HG02763 (cell line): ENCODE data around the gene TMC4.
"Not testable (repeated sequence)": the region's sequence is repeated elsewhere in the genome, so short reads cannot be mapped to it uniquely, and the experiment has no call there.

Experiments
- ATAC-seq: cut with Tn5 transposase; IDR thresholded peaks from one replicate; pipeline ENCODE4 v1.9.1; 2021; ENCODE audit warnings: mild to moderate bottlenecking, moderate library complexity; ENCODE audit not compliant: unreplicated experiment

Gene TMC4

DNA sequence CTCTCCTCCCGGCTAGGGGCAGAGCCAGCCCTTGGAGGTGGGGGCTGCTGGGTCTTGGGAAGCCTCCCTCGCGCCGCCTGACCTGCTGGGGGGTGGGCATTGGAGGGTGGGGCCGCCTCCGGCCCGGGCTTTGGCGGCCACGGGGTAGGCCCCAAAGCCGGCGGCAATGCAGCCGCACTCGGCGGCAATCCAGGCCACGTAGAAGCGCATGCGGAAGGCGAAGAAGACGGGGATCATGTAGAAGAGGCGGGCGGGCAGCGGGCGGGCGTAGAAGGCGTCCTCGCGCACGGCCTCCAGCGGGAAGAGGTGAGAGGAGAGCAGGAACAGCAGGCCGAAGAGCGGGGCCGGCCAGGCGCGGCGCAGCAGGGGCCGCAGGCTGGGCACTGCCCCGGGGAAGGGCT lies 7.7 kb upstream of the TMC4 start:
- no peak for ATAC-seq

DNA sequence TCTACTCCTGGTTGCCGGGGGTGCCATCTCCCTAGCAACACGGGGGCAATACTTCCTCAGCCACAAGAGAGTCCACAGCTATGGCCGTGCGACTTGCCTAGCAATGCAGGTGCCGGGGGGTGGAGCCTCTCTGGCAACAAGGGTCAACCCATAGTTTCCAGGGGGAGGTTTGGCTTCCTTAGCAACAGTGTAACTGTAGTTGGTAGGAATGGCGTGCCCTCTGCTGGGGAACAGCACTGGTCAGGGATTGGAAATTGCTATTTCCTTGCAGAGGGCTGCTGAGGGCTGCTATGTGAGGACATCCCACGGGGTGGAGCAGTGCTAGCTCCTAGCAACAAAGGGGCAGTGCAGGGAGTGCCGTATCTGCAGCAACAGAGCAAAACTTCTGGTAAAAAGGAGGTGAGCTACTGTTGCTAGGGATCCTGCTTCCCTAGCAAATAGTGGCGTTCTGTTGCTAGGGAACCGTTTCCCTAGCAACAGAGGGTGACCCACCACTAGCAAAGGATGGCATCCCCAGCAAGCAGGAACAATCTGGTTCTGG lies 7.0 kb upstream of the TMC4 start:
- ATAC-seq: no peak

DNA sequence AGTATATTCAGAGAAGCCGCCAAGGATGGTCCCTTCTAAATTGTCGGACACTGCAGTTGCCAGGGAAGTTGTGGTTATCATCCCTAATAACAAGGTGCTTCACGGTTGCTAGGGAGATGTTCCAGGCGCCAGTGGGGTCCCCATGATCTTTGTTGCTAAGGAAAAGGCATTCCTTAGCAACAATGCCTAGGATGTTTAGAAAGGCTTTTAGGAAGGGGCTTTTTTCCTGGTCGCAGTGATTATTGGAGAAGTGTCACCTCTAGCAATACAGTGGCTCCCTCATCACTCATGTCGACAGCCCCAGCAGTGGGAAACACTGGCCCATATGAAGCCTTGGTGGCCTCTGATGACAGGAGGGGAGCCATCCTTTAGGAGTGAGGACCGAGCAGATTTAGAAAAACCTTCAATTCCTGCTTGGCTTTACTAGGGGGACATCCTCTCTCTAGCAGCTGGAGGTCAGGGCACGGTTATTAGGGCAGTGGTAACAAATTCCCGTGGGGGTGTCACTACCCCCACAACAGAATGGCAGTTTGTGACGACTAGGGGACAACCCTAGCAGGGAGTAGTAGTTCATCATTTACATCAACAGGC lies 6.4 kb upstream of the TMC4 start:
- ATAC-seq: no peak

DNA sequence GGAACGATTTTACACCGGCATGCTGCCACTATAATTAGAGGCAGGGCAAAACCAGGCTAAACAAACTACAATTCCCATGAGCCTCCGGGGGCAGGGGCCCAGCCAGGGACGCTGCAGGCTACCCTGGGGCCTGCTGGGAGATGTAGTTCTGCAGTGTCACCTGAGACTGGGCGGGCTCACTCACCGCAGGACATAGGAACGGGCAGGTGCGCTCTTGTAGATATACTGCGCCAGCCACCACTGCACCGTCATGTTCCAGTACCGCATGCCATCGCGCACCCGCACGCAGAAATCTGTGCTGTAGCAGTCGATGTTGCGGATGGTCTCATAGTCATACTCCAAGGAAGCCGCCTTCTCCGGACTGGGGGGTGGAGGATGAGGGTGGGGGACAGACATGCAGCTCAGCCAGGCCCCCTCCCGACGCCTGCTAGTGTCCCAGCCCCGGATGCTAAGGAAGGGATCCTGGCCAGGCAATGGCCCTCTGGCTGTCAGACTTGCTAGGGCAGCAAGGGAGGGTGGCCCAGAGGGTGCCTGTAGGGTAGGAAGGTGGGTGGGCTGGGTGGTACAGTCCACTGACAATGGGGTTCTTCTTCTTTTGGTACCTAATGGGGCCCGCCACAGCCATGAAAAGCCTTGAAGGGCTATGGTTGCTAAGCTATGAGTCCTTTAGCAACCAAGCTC lies 5.8 kb upstream of the TMC4 start:
- ATAC-seq: no peak

DNA sequence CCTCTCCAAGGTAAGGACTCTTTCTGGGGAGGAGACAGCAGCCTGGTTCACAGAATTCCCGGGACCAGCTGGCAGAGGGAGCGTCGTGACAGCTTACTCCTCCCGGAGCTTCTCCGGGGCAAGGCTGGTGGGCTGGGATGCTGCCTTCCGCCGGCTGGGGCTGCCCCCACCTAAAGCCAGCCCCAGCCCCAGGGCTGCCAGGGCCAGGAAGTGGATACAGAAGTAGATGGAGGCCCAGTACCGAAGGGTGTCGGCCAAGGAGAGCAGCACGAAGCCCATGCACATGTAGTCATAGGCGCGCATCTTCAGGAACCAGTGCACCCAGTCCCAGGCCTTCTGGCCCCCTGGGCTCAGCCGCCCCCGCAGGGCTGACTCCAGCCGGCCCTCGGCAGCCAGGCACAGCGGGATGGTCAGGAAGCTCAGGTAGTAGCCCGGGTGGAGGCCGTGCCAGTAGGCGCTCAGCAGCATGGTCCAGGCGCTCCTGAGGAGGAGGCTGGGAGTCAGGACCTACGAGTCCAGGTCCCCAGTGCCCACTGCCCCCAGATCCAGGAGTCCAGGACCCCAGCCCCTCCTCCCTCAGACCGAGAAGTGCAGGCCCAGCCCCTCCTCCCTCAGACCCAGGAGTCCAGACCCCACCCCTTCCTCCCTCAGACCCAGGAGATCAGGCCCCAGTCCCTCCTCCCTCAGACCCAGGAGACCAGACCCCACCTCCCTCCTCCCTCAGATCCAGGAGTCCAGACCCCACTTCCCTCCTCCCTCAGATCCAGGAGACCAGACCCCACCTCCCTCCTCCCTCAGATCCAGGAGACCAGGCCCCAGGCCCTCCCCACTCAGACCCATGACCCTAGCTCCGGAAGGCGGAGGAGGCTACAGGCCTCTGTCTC lies 1.2 kb upstream of the TMC4 start:
- ATAC-seq: no peak

DNA sequence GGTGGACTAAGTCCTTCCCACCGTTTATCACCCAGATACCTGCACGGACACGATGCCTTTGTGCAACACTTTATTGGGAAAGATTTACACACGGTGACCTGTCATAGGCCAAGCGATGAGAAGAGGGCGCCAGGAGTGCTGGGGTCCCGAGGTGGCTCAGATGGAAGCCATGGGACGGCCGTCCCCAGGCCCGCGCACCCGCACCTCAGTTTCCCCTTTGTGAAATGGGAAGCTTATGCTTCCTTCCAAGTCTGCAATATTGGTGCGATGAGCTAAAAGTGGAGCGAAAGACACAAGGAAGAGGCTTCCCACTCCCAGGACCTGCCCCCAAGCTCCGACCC lies 369 bp upstream of the TMC4 start:
- ATAC-seq: no peak

DNA sequence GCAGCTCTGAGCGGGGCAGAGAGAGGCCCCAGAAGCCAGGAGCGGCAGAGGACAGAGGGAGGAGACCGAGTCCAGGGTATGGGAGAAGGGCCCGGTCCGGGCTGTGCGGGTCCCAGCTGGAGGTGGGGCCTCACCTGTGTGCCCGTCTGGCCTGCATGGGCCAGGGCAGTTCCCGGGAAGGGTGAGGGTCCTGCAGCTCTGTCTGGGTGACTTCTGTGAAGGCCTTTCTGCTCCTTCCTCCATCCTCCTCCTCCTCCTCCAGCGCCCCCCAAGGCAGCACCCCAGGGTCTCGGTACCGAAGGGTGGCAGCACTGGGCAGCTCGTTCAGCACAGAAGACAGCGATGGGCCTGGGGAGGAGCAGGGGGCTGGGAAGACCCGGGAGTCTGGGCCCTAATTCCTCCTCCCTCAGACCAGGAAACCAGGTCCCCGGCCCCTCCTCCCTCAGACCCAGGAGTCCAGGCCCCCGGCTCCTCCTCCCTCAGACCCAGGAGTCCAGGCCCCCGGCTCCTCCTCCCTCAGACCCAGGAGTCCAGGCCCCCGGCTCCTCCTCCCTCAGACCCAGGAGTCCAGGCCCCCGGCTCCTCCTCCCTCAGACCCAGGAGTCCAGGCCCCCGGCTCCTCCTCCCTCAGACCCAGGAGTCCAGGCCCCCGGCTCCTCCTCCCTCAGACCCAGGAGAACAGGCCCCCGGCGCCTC lies 1.1 kb downstream of the TMC4 start:
- ATAC-seq: not testable (repeated sequence)

DNA sequence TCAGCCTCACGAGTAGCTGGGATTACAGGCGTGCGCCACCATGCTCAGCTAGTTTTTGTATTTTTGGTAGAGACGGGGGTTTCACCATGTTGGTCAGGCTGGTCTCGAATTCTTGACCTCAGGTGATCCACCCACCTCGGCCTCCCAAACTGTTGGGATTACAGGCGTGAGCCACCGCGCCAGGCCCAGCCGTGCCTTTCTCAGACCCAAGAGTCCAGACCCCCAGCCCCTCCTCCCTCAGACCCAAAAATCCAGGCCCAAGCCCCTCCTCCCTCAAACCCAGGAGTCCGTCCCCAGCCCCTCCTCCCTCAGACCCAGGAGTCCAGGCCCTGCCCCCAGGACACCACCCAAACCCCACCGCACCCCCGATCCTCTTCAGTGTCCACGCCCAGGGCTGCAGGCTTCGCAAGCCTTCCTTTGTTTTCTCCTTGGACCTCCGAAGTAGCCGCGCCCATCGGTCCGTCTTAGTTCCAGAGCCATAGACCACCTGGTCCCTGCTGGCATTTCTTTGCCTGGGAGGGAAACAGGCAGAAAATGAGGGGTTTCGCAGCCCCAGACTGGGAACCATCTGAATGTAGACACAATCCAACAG lies 3.7 kb downstream of the TMC4 start:
- no peak for ATAC-seq

DNA sequence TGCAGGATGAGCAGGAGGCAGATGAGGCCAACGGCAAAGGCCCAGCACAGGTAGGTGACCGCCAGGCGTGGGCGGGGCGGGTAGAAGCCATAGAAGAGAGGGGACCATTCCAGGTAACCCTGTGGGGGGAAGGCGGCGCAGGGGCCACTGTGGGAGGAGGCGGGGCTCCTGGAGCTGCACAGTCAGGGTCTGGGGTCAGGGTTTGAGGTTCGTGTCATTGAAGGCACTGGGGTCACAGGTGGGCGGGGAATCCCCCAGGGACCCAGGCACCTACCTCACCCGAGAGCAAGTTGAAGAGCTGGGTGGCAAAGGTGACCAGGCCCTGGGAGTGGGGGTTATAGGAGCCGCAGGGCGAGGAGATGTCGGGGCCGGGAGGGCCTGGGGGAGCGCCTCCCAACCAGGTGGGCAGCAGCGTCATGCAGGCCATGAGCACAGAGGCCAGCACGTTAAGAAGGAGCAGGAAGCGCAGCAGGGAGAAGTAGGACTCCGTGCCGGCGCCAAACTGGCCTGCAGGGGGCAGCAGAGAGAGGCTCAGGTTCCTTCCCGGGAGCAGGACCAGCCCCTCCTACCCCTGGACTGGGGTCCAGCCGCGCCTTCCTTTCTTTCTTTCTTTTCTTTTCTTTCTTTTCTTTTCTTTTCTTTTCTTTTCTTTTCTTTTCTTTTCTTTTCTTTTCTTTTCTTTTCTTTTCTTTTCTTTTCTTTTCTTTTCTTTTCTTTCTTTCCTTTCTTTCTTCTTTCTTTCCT lies 4.6 kb downstream of the TMC4 start:
- no peak for ATAC-seq

DNA sequence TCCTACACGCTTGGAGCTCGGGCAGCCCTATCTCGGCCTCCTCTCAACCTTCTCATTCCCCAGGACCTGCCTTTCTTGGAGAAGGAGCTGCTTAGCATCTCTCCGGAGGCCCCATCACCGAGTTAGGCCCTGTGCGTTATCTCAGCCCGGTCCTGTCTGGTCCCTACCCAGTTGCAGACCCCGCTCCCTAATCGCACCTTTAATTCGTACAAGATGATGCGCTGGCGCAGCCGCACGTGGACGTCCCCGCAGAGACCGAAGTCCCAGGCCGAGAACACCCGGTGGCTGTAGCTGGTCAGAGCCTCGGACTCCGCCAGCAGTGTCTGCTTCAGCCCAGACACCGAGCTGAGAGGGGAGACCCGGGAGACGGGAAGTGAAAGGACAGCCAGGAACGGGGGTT lies 7.7 kb downstream of the TMC4 start:
- ATAC-seq: no peak

DNA sequence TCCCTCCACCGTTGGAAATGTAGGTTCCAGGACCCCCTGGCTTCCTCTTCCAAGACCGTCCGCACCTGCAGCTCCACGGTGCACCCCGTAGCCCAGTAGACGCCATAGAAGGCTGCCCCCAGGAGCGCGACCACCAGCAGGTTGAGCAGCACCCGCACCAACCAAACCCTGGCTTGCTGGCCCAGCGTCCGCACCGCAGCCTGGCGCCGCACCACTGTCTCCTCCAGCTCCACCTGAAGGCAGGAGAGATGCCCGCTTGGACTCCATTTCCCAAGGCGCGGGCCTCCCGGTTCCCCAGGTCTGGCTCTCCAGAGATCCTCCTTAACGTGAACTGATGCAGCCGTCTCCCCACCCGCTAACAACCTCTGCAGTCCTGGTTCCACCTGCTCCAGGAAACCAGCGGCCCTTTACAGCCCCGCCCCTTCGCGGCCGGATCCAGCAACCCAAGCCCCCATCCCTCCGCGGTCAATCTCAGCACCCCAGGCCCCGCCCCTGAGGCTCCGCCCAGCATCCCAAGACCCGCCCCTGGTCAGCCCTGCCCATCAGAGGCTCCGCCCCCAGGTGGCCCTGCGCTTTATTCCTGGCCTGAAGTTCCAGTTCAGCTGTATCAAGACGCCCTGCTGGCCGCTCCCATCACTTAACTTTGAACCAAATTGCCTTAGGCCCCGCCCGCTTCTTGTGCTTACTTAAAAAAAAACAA lies 8.4 kb downstream of the TMC4 start:
- no peak for ATAC-seq

DNA sequence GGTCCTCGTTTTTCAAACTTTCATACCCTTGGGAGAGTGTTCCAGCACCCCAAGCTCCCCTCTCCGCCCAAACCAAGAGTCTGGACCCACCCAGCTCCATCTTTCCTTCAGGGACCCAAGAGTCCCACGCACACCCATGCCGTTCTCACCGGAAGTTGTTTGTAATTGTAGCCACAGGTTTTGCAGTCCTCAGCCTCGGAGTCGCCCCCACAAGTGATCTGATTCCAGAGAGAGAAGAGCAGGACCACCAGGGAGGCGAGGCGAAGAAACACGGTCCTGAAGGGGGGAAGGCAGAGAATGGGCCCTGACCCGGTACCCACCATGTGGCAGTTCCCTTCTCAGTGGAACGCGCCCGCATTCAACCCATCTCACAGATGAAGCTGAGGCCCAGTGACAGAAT lies 10.1 kb downstream of the TMC4 start:
- no peak for ATAC-seq

DNA sequence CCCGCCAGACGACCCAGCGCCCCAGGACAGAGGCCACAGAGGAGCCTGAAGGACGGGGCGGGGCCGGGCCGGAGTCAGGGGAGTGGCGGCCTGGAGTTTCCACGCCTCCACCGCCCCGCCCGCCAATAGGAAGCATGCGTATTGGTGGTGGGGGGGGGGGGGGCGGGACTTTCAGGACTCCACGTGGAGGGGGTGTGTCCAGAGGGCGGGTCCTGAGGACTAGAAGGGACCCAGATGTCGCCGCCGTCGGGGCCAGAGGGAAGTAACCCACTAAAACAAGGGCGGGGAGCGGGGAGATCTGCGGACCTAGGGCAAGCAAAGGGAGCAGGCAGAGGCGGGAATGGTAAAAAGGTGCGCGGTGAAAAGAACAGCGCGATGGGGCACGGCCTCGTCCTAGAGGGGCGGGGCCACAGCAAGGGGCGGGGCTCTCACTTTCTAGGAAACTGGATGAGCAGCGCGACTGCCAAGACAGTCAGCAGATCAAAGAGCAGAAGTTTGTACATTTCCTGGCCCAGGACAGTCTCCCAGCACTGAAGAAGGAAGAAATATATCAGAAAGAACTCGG lies 10.6 kb downstream of the TMC4 start:
- ATAC-seq: no peak

DNA sequence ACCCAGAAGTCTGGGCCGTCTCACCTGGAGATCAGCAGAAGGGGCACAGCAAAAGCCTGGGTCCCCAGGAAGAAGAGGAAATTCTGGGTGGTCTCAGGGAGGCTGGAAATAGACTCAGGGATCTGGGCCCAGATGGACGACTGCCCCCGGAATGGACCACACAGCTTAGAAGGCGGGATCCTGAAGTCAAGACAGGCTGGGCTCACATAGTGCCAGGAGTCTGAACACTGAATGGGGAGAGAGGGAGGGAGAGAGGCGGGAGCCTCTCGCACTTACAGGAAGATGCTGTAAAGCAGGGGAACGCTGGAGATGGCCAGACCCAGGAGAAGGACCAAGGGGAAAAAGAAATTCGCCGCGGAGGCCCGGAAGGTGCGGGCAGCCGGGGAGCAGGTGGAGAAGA lies 12.1 kb downstream of the TMC4 start:
- no peak for ATAC-seq

DNA sequence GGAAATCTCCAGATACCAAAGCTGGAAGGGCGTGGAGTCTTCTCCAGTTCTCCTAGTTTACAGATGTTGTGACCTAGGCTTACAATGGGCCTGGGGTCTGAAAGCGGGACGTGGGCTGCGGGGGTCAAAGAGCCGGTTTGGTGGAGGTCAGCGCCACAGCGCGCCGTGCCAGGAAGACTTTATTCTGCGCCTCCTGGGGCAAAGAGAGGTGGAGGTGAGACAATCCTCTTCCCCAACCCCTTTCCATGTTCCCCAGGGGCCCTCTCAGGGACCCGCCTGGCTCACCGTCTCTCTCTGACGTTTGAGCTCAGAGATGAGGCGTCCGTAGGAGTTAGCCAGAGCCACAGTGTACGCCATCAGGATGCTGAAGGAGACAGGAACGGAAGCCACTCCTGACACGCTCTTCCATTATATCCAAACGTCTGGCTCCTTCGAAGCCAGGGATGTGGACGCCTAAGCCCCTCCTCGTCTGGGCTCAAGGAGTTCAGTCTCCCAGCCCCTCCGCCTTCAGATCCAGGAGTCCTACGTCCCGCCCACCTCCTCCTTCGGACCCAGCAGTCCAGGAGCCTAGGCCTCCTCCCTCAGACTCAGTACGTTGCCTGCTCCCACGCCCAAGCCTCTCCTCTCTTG lies 12.7 kb downstream of the TMC4 start:
- ATAC-seq: no peak

DNA sequence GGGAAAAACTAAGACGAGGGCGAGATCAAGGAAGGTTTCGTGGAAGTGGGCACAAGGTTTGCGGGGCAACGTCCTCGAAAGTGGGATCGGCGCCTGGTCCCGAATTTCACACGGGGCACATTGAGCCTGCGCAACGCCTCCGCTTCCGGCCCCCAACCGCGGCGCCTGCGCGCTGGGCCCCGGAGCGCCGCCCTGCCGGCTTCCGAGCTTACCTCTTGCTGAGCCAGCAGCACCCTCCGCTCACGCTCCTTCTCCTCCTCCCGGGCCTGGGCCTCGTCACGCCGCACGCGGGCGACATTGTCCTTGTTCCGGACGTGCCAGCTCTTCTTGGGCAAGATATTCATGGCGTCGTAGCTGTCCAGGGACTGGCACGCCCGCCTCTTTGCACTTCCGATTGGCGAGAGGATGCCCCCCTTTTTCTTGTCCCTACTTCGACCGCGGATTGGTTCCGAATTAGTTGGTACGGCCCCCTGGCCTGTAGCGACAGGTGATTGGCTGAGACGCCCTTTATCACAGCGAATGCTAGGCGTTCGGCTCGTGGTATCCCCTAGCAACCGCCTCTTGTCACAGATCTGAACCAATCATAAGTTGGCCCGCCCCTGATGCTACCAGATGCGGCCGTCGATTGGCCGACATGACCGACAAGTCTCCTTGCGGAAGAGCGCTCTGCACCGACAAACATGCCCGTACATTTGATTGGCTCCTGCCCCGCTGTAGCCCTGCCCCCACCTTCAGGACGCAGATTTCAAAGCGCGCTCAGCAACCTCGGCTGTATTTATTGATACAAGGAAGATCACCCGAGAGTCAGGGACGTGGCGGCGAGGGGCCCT lies 13.4 kb downstream of the TMC4 start, which contains the start of gene LENG1:
Gene LENG1, minus strand, starts transcription at position 370 of the 830 bp plus-strand sequence. Its CDS starts 26 bp downstream, at position 344.
- peak; percentile 93 for ATAC-seq

DNA sequence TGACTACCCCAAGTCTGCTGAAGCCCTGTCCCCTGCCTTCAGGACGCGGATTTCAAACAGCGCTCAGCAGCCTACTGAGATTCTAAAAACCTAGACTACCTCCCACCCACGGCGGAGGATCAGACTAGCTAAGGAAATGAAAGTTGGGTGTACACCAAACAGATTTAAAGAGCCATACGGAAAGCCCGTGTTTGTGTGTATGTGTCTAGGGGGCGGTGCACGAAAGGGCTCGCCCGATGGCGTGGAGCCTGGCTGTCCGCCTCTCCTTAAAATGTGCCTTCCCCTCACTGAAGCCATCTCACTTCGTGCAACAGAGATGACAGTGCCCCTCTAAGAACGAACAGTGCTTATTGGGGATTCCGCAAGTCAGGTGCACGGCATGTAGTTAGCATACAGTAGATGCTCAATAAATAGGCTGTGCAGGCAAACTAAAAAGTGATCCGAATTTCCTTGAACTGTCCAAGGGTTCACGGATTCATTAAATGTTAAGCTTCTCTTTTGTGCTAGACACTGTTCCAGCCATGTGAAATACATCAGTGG lies 14.1 kb downstream of the TMC4 start:
- ATAC-seq: no peak

DNA sequence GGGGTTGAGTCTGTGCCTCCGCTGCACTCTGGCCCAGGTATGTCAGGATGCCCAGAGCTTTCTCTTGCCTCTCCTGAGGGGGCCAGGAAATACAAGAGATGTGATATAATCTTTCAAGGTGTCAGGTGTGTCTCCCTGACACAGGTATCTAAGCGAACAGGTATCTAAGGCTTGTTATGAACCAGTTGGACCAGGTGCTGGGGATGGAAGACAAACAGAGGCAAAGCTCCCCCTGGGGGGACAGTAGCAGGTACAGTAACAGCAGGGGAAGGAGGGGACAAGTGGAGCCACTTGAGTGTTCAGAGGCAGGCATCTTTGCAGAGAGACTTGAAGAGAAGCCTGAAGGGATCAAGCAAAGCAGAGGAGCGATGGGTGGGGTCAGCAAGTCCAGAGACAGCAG lies 16.0 kb downstream of the TMC4 start:
- ATAC-seq: no peak
